Kidney epithelial cell (primary cell): ENCODE data around the gene ATG13. TPM values are rescaled to one million over a fixed set of nuclear protein-coding genes. Genes with fewer than 3 reads are reported as not detected.

Experiments
- DNase-seq: peaks from one replicate; pipeline ENCODE4 v3.0.0-alpha.2; 2010; ENCODE audit warnings: low read depth
- H3K27me3 ChIP-seq: 2 replicates; pipeline ENCODE4 v1.6.0; 2011; ENCODE audit warnings: low read length; ENCODE audit not compliant: control insufficient read depth, insufficient read depth
- H3K36me3 ChIP-seq: 2 replicates; pipeline ENCODE4 v1.5.1; 2011; ENCODE audit warnings: low read length; ENCODE audit not compliant: control insufficient read depth, insufficient read depth
- H3K4me3 ChIP-seq: 2 replicates; pipeline ENCODE4 v1.5.1; 2011; ENCODE audit warnings: low read depth, mild to moderate bottlenecking, control low read depth, low read length
- CTCF ChIP-seq: IDR thresholded peaks from 2 replicates; pipeline ENCODE4 v1.5.1; 2011; ENCODE audit warnings: mild to moderate bottlenecking, moderate library complexity, low read length, control low read depth, inconsistent platforms; ENCODE audit not compliant: insufficient read depth, poor library complexity, severe bottlenecking
- total RNA-seq: library from RNA; depleted of rRNA; stranded (reverse); fragments of >200 nt; gene quantifications from 2 replicates; pipeline ENCODE4 v1.2.3, GENCODE V29; 2015

ATG13 gene
- total RNA-seq, 1 donor from 2014 or later: 90.7 TPM

- no peak for DNase-seq
- Histone ChIP-seq H3K4me3 (no peak overlapping the region), H3K27me3 (no peaks in the 10 kb centered on the region)
These were observed 16.2 kb upstream of the ATG13 start for GRCh38 chr11:46601129-46601528.

GRCh38 chr11:46603704-46604308 is 13.5 kb upstream of the ATG13 start:
- DNase-seq: no peak
- TF ChIP-seq CTCF: no peak

More at GRCh38 chr11:46601129-46601528, 16.2 kb upstream of the ATG13 start:
- H3K36me3 ChIP-seq: peaks cover 3% of the 10 kb centered on the region
- TF ChIP-seq CTCF: no peak

GRCh38 chr11:46604796-46605195 is 12.6 kb upstream of the ATG13 start:
- H3K27me3 ChIP-seq: no peaks in the 10 kb centered on the region
- no peak overlapping the region for H3K4me3 ChIP-seq
- H3K36me3 ChIP-seq: peaks cover 3% of the 10 kb centered on the region
- DNase-seq: no peak
- no peak for TF ChIP-seq CTCF

More at GRCh38 chr11:46603704-46604308, 13.5 kb upstream of the ATG13 start:
- no peaks in the 10 kb centered on the region for H3K27me3 ChIP-seq
- peaks cover 3% of the 10 kb centered on the region for H3K36me3 ChIP-seq
- no peak overlapping the region for H3K4me3 ChIP-seq

GRCh38 chr11:46607516-46607915 is 9.8 kb upstream of the ATG13 start:
- no peaks in the 10 kb centered on the region for H3K27me3 ChIP-seq
- no peak for DNase-seq
- no peak for TF ChIP-seq CTCF

GRCh38 chr11:46609386-46609785 is 8.0 kb upstream of the ATG13 start:
- Histone ChIP-seq H3K27me3 (no peaks in the 10 kb centered on the region), H3K4me3 (no peak overlapping the region), H3K36me3 (no peaks in the 10 kb centered on the region)
- TF ChIP-seq CTCF: no peak
- no peak for DNase-seq

More at GRCh38 chr11:46607516-46607915, 9.8 kb upstream of the ATG13 start:
- Histone ChIP-seq H3K4me3 (no peak overlapping the region), H3K36me3 (peaks cover 3% of the 10 kb centered on the region)
